ENCODE data around the gene KLF11. TPM values are rescaled to one million over a fixed set of nuclear protein-coding genes. Genes with fewer than 3 reads are reported as not detected.

The KLF11 gene
- total and polyA plus RNA-seq, 10 donors: 5.4 to 46.1 (median 30.1) TPM

DNA sequence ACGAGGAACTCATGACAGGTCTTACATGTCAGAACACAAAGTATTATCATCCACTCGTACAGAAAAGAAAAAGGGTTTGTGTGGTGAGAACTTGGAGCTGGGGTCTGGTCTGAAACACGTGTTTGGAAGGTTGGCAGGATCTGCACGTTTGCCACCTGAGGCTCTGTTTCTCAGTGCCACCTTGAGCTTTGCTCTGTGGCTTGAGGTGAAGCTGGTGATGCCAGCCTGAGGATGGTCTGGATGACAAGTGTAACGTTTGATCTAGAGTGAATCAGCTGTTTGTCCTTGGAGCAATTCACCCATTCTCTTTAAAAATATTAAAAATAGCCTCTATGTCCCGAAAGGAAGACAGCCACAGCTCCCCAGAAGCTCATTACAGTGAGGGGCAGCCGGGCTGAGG, 45.4 kb upstream of the KLF11 start:
- 62 to 77% (median 68%) methylated on average over 6 to 7 of the region's 7 CpGs for WGBS, 5 donors
- TF ChIP-seq CTCF (IDR thresholded peaks at IDR 0.05 in 8 of 11, conservative IDR thresholded peaks at IDR 0.05 in 3 of 11) (no peak), POLR2A (IDR thresholded peaks at IDR 0.05) (no peak), POLR2AphosphoS5 (IDR thresholded peaks at IDR 0.05) (no peak)
- Histone ChIP-seq H3K4me1 (peaks cover 3 to 31% (median 18%) of the 10 kb centered on the region in 6 donors), H3K4me3 (no peak overlapping the region), H3K27me3 (replicated peaks in 1 of 7) (no peaks in the 10 kb centered on the region), H3K36me3 (no peaks in the 10 kb centered on the region), H3K27ac (no peak overlapping the region), H3K9me3 (no peaks in the 10 kb centered on the region)
- DNase-seq: no peak
- intact Hi-C loops (cut with DNase I; ENCODE audit: low total_unique reads): no loop called here

GRCh38 chr2:9998916-9999654, 44.3 kb upstream of the KLF11 start:
- intact Hi-C loops (cut with DNase I; ENCODE audit: low total_unique reads): no loop called here
- 91 to 96% (median 94%) methylated on average over 20 of the region's 20 CpGs for WGBS, 5 donors
- Histone ChIP-seq H3K9me3 (no peaks in the 10 kb centered on the region), H3K27me3 (replicated peaks in 1 of 7) (no peaks in the 10 kb centered on the region), H3K4me3 (no peak overlapping the region), H3K36me3 (no peaks in the 10 kb centered on the region), H3K4me1 (peaks cover 0 to 20% (median 8%) of the 10 kb centered on the region in 6 donors), H3K27ac (no peak overlapping the region)
- TF ChIP-seq POLR2AphosphoS5 (IDR thresholded peaks at IDR 0.05) (no peak), CTCF (IDR thresholded peaks at IDR 0.05 in 8 of 11, conservative IDR thresholded peaks at IDR 0.05 in 3 of 11) (no peak), POLR2A (IDR thresholded peaks at IDR 0.05) (no peak)
- no peak for DNase-seq

DNA sequence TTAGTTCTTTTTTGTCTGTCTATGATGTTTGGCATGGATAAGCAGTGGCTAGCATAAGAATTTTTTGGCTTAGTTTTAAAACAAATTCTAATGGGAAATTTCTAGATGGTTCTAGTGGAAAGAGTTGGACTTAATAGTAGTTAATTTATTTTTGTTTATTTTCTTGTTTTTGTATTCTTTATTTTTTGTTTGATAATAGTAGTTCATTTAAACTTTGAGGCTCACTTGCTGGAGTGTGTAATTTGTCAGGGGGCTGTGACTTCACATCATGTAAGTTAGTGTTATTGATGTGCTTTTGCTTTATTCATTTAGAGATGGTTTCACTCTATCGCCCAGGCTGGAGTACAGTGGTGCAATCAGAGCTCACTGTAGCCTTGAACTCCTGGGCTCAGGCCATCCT, 43.7 kb upstream of the KLF11 start:
- Histone ChIP-seq H3K27ac (no peak overlapping the region), H3K4me1 (peaks cover 0 to 13% (median 4%) of the 10 kb centered on the region in 6 donors), H3K9me3 (no peaks in the 10 kb centered on the region), H3K36me3 (no peaks in the 10 kb centered on the region), H3K4me3 (no peak overlapping the region), H3K27me3 (replicated peaks in 1 of 7) (no peaks in the 10 kb centered on the region)
- WGBS, 5 donors: 87 to 100% (median 90%) methylated on average over 1 of the region's 1 CpG
- intact Hi-C loops (cut with DNase I; ENCODE audit: low total_unique reads): no loop called here
- DNase-seq: no peak
- TF ChIP-seq CTCF (IDR thresholded peaks at IDR 0.05 in 8 of 11, conservative IDR thresholded peaks at IDR 0.05 in 3 of 11) (no peak), POLR2A (IDR thresholded peaks at IDR 0.05) (no peak), POLR2AphosphoS5 (IDR thresholded peaks at IDR 0.05) (no peak)

DNA sequence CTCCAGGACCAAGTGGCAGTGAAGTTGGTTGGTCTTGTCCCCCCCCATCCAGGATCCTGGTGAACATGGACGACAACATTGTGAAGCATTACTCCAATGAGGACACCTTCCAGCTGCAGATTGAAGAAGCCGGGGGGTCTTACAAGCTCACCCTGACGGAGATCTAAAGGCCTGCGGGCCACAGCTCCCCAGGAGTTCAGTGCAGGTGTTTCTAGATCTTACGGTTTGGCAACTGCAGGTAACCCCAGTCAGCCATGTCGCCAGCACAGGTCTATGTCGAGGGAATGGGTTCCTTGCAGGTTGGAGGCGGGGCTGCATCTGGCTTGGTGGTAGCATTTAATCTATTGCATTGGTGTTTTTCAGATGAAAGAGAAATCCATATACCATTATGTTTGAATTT, 42.8 kb upstream of the KLF11 start:
- no peak overlapping the region for H3K4me3 ChIP-seq

More for the DNA sequence above, 42.8 kb upstream of the KLF11 start:
- intact Hi-C loops (cut with DNase I; ENCODE audit: low total_unique reads): no loop called here
- Histone ChIP-seq H3K4me1 (peaks cover 0 to 10% (median 0%) of the 10 kb centered on the region in 6 donors), H3K36me3 (no peaks in the 10 kb centered on the region), H3K27ac (no peak overlapping the region), H3K27me3 (replicated peaks in 1 of 7) (no peaks in the 10 kb centered on the region), H3K9me3 (no peaks in the 10 kb centered on the region)
- no peak for TF ChIP-seq POLR2A (IDR thresholded peaks at IDR 0.05)
- no peak for TF ChIP-seq POLR2AphosphoS5 (IDR thresholded peaks at IDR 0.05)
- TF ChIP-seq CTCF (IDR thresholded peaks at IDR 0.05 in 8 of 11, conservative IDR thresholded peaks at IDR 0.05 in 3 of 11): no peak
- 90 to 95% (median 93%) methylated on average over 8 of the region's 8 CpGs for WGBS, 5 donors
- no peak for DNase-seq
